GM21786 (cell line): Measurements from ENCODE around the gene NDUFAF2.
"Not testable (repeated sequence)": the region's sequence is repeated elsewhere in the genome, so short reads cannot be mapped to it uniquely, and the experiment has no call there.

Experiments
- ATAC-seq: cut with Tn5 transposase; IDR thresholded peaks from one replicate; pipeline ENCODE4 v1.9.1; 2021; ENCODE audit not compliant: unreplicated experiment

Gene NDUFAF2

GRCh38 chr5:60992871-60993270 is 47.9 kb downstream of the NDUFAF2 start:
- no peak for ATAC-seq

GRCh38 chr5:60993425-60993824 is 48.4 kb downstream of the NDUFAF2 start:
- ATAC-seq = no peak

GRCh38 chr5:60993875-60994571 is 49.0 kb downstream of the NDUFAF2 start:
- ATAC-seq = no peak

- no peak for ATAC-seq
These were observed 51.4 kb downstream of the NDUFAF2 start for GRCh38 chr5:60996368-60996767.

GRCh38 chr5:60997721-60998120 is 52.7 kb downstream of the NDUFAF2 start:
- ATAC-seq = no peak

- ATAC-seq = no peak
These were observed 55.9 kb downstream of the NDUFAF2 start for GRCh38 chr5:61000887-61001286.

- no peak for ATAC-seq
These were observed 56.6 kb downstream of the NDUFAF2 start for GRCh38 chr5:61001647-61002046.

- ATAC-seq = no peak
These were observed 57.8 kb downstream of the NDUFAF2 start for GRCh38 chr5:61002611-61003355.

- no peak for ATAC-seq
These were observed 59.4 kb downstream of the NDUFAF2 start for GRCh38 chr5:61004448-61004847.

GRCh38 chr5:61009907-61010306 is 64.9 kb downstream of the NDUFAF2 start:
- no peak for ATAC-seq

- no peak for ATAC-seq
These were observed 65.8 kb downstream of the NDUFAF2 start for GRCh38 chr5:61010467-61011454.

GRCh38 chr5:61018062-61018461 is 73.1 kb downstream of the NDUFAF2 start:
- no peak for ATAC-seq

- no peak for ATAC-seq
These were observed 74.6 kb downstream of the NDUFAF2 start for GRCh38 chr5:61019642-61020041.

GRCh38 chr5:61020415-61020814 is 75.4 kb downstream of the NDUFAF2 start:
- no peak for ATAC-seq

GRCh38 chr5:61023131-61023530 is 78.1 kb downstream of the NDUFAF2 start:
- no peak for ATAC-seq

GRCh38 chr5:61026004-61026403 is 81.0 kb downstream of the NDUFAF2 start:
- ATAC-seq = no peak

- no peak for ATAC-seq
These were observed 83.4 kb downstream of the NDUFAF2 start for GRCh38 chr5:61028382-61028781.

- no peak for ATAC-seq
These were observed 84.6 kb downstream of the NDUFAF2 start for GRCh38 chr5:61029456-61030162.

GRCh38 chr5:61030163-61030482 is 85.1 kb downstream of the NDUFAF2 start:
- no peak for ATAC-seq

GRCh38 chr5:61031301-61031700 is 86.3 kb downstream of the NDUFAF2 start:
- not testable (repeated sequence) for ATAC-seq

- no peak for ATAC-seq
These were observed 99.5 kb downstream of the NDUFAF2 start for GRCh38 chr5:61044545-61044944.
